GM21515 (cell line): ENCODE results near the gene TNPO2.
A peak's percentile ranks its signal among the peaks of the same experiment; 100 is the strongest.
"Not testable (repeated sequence)": the region's sequence is repeated elsewhere in the genome, so short reads cannot be mapped to it uniquely, and the experiment has no call there.

ENCODE experiments used
- ATAC-seq: cut with Tn5 transposase; IDR thresholded peaks from one replicate; pipeline ENCODE4 v1.9.1; 2021; ENCODE audit not compliant: unreplicated experiment

The TNPO2 gene

DNA sequence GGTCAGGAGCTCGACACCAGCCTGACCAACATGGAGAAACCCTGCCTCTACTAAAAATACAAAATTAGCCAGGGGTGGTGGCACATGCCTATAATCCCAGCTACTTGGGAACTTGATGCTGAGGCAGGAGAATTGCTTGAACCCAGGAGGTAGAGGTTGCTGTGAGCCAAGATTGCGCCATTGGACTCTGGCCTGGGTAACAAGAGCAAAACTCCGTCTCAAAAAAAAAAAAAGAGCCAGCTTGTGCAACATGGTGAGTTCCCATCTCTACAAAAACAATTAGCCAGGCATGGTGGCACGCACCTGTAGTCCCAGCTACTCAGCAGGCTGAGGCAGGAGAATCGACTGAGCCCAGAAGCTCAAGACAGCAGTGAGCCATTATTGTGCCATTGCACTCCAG lies 45.7 kb downstream of the TNPO2 start:
- ATAC-seq: not testable (repeated sequence)

DNA sequence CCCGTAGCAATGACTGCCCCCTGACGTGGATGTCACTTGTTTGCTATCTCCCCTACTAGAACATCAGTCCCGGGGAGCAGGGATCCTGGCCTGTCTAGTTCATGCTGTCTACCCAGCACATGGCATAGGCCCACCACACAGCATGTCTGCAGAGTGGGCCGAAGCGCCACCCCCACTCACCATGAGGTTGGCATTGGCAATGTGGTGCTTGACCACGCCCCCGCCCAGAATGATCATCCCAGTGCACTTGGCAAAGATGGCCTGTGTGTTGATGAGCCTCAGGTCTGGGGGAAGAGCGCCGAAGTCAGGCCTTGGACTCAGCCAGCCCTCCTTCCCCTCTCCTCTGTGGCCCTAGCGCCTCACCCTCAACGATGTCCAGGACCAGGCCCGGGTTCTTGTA lies 46.8 kb downstream of the TNPO2 start:
- no peak for ATAC-seq

DNA sequence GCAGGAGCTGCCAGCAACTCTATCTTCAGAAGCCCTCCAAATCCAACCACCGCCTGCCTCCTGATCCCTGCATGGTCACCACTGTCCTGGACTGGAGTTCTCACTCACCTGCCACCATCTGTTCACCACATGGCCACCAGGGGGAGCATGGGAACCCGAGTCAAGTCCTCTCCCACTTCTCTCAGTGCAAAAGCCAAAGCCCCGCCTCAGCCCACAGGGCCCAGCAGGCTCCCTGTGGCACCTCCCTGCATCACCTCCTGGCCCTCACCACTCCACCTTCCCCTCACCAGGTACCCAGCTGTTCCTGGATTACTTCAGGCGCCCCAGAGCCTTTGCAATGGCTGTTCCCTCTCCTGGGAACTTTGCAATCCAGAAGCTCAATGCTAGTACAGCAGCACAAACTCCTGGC lies 47.3 kb downstream of the TNPO2 start:
- ATAC-seq: no peak

DNA sequence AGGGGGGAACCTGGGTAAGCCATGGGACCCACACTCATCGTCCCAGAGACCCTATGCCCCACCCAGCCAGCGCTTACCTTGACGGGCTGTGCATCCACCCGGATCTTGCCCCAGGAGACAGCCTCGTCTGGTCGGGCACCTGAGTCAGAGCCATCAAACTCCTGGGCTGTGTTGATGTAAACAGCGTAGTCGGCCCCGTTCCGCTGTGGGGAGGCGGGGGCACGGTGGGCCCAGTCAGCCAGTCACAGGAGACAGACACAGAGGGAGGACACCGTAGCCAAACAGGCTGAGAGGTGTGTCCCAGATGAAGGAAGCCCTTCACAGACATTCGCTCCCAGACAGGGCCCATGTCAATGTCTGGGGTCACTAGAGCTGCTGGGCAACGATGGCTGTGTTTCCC lies 47.8 kb downstream of the TNPO2 start:
- no peak for ATAC-seq

DNA sequence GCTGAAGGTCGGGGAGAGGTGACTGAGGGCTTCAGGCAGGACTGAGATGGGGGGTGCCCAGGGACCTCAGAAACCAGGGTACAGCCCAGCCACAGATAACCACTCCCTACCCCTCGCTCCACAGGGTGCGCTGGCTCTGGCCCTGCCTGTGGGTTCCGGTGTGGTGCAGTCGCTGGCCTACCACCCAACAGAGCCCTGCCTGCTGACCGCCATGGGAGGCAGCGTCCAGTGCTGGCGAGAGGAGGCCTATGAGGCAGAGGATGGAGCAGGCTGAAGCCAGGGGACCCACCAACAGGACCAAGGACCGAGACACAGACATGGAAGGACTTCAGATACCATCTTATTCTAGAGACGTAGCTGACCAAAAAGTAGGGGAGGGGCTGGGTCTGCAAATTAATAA lies 48.3 kb downstream of the TNPO2 start:
- ATAC-seq: no peak

DNA sequence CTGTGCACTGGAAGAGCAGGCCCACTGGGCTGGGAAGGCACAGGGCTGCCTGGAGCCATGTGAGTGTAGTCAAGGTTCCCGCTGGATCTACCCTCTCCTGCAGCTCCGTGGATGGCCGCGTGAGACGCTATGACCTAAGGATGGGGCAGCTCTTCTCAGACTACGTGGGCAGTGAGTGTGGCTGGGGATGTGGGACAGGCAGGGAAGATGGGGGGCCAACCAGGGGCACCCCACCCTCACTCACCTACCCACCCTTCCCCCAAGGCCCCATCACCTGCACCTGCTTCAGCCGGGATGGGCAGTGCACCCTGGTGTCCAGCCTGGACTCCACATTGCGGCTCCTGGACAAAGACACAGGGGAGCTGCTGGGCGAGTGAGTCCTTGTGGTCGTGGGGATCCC lies 51.0 kb downstream of the TNPO2 start:
- ATAC-seq: no peak

DNA sequence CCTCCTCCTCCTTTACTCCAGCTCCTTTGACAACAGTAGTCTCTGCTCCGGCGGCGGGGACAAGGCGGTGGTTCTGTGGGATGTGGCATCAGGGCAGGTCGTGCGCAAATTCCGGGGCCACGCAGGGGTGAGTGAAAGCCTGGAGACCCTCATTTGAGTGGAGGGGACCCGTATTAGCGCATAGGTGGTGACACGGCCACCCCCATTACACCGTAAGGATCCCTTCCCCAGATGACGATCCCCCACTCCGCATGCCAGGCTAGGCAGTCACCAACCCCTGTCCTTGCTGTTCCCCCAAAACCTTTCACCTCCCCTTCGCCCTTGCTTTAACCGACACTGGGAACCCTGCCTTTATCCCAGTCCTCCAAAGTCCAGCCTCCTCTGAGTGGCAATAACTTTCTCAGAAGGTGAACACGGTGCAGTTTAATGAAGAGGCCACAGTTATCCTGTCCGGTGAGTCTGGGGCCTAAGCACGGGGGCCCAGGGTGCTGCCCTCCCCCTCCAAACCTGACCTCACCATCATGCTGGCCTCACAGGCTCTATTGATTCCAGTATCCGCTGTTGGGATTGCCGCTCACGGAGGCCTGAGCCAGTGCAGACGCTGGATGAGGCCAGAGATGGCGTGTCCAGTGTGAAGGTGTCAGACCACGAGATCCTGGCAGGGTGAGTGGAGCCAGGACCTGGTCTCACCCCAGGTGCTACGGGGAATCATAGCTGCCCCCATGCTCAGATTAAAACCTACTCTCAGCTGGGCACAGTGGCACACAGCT lies 53.4 kb downstream of the TNPO2 start:
- no peak for ATAC-seq

DNA sequence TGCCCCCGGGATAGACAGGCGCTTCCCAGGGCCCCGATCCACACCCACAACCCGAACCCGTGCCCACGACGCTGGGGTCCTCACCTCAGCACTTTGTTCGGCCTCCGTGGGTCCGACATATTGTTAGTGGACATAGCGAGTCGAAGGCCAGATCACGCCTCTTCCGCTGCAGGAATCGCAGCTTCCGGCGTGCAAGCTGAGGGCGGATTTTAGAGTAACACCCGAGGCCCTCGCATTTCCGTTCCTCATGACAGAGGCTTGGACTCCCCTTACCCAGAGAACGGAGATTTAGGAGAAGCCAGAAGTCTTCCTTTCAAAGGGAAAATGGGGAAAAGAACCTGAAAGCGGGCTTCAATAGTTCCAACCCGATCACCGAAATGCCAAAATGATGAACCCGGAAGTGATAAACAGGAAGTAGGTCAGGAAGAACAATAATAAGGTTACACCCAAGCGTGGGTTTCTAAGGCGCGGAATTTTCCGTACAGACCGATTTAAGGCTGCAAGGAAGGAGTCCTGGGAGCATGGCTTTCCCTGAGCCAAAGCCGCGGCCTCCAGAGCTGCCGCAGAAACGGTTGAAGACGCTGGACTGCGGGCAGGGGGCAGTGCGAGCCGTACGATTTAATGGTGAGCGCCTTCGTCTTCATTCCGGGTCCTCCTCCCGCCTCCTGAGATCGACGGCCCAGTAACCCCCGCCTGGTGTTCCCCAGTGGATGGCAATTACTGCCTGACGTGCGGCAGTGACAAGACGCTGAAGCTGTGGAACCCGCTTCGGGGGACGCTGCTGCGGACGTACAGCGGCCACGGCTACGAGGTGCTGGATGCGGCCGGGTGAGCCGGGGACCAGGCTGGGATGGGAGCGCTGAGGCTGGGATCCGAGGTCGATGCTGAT lies 54.2 kb downstream of the TNPO2 start:
- no peak for ATAC-seq

DNA sequence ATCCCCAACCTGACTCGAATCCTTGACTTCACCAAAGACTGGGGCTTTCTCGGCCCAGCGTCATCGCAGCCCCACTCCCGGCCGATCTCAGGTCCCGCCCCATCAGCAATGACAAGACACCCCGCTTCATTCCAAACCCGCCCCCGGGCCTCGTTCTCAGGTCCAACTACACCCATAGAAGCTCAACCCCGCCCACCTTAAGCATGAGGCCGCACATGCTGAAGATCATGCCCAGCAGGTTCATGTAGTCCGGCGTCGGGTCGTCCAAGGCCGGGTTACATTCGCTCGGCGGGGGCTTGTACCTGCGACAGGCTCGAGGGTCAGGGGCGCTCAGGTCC lies 54.8 kb downstream of the TNPO2 start:
- ATAC-seq: no peak

DNA sequence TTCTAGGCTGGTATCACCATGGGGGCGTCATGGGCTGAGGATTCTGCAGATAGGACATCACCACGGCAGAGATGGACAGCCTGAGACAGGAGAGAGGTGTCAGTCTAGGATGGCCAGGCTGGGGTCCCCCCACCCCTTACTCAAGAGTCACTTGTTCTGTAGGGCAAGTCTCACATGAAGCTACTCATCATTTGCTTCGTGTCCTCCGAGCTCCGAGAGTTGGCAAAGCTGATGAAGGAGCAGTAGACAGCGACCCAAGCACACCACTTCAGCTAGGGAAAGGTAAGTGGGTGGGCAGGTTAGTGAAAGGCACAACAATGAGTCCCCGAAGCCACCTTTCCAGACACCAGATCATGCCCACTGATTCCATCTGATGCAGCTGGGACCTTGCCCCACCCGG lies 55.4 kb downstream of the TNPO2 start:
- ATAC-seq: no peak

DNA sequence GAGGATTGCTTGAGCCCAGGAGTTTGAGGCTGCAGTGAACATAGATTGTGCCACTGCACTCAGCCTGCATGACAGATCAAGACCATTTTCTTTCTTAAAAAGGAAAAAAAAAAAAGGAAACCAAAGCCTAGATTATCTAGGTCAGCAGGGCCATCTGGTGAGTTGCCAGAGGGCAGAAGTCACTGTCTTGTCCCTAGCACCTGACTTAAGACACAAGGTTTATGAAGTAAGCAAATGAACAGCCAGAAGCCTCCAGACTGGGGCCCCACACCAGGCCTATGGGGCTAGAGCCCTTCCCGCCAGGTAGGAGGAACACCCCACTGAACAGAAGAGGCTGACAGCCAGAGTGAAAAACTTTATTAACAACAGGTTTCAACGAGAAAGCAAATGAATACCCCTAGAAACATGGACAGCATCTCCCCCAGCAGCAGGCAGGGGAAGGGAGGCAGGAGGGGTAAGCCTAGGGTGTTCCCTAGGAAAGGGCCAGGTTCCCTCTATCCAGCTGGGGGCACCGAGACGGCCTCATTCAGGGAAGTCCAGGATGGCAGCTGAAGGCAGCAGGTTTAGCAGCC lies 55.9 kb downstream of the TNPO2 start:
- ATAC-seq: no peak

DNA sequence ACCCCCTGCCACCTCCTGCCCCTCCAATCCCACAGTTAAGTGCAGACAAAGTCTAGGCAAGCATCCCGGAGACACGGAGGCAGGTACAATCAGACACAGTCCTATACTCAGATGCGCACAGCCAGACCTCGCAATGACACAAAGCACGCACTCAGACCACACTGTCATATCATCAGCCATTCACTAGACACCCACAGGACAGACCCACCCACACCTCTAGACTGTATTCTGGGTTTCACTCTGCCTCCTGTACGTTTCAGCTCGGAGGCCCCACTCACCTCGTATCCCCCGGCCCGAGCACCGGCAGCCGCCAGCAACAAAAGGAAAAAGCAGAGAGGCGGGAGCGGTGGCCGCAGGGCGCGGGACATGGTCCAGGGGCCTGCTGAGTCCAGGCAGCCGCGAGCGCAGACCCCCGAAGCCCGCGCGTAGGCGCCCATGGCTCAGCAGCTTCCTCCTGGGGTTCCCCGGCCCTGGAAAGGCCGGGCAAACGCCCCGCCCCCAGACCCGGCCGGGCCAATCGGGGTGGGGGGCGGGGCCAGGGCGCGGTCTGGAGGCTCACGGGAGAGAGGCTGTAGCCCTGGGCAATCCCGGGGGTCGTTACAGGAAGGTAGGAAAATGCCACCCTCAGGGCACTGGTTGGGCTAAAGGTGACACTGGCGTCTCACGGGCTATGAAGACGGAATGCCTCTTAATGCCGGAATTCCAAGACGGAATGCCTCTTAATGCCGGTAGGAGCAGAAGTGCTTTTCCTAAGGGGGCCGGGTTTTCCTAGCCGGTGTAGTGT lies 57.3 kb downstream of the TNPO2 start, which contains the start of the genes MAN2B1 and WDR83:
Gene MAN2B1 (minus strand): TSS at position 478 of the 784 bp plus-strand sequence. CDS start 41 bp downstream, at position 437.
Gene WDR83 (plus strand): TSS at position 543 of the 784 bp plus-strand sequence. CDS start 2,984 bp downstream, outside the sequence.
- ATAC-seq: peak; percentile 37

DNA sequence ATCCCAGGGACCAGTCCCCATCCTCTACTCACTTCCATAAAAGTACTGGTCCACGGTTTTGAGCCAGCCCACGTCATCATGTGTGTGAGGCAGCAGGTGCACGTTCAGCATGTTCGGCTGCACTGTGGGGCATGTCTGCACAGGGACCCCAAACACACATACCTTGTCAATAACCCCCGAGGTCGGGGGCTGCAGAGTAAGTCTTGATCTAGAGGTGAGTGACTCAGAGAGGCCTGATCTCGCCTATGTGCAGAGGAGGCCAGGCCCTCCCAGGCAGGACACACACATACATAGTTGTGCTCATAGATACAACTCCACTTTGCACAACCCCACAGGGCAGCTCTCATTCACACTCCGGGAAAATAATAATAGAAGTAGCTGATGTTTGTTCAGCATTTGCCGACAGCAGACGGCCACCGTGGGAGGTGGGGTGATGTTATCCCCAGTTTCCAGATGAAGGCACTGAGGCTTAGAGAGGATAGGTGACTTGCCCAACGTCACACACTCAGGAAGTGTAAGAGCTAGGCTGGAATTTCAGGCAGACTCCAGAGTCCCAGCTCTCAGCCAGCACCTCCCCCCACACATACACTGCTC lies 58.0 kb downstream of the TNPO2 start:
- ATAC-seq: no peak

DNA sequence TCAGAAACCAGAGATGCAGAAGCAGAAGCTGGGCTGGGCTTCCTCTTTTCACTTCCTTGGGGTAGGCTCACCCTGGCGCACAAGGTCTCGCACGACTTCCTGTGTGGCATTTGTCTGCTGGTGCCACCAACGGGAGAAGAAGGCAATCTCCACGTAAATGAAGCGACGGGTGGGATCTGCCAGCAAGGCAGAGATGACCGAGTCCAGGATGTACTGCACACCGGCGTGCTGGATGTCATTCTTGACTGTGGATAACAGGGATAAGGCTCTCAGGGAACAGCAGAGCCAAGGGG lies 58.5 kb downstream of the TNPO2 start:
- ATAC-seq: no peak

DNA sequence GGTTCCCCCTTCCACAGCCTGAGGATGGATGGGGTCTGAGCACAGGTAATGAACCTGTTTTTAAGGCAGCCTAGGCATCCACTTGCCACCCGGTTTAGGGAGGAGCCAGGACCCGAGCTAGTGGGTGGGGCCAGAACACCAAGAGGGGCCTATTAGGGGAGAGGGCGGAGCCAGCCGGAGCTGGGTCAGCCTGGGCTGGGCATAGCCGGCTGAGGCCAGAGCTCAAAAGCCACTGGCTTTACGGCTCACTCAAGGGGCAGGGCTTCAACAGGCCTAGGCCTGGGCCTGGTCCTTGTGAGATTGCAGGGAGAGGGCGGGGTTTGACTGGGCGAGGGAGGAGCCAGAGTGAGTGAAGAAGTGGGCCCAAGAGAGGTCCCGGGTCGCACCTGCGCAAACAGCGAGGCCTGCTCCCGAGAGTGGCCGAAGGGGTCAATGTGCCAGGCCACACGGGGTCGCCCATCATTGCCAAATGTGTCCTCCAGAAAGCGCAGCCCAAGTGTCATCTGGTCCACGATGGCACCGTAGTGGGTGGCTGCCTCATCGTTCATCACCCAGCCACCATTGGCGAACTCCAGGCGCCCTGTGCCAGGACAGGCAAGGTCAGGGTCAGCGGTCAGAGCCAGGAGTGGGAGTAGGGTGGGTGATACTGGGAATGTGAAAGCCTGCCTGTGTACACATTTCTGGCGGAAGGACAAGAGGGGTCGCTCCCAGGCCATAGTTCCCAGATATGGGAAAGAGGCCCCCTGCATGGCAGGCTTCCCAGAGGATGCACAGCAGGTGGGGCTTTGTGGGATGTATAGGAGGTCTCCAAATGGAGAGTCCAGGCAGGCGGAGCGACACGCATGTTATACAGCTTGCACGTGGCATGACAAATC lies 59.1 kb downstream of the TNPO2 start:
- no peak for ATAC-seq

DNA sequence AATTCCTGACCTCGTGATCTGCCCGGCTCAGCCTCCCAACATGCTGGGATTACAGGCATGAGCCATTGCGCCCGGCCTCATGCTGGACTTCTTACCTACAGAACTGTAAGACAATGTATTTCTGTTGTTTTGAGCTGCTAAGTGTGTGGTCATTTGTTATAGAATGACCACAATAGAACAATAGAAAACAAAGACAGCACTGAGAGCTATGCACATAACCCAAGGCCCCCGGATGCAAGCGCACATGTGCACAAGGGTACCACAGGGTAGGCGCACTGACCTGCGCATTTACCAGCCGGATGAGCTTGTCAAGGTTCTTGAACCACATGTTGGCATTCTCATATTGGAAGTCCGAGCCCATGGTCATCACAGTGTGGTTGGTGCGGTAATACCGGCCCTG lies 62.8 kb downstream of the TNPO2 start:
- no peak for ATAC-seq

DNA sequence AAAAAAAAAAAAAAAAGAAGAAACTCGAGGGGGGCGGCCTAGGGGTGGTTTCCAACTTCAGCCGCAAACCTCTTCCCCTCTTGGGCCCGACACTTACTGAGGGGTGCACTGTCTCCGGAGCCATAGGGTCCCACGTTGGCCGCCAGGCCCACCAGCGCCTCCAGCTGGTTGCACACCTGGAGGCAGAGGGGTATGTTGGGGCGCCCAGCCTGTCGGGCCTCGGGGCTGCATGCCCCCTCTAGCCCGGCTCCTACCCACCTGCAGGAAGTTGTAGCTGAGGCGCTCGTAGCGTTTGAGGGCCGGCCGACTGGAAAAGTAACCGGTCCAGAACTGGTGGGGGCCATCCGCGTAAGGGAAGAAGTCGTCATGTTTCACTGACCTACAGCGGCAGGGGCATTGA lies 65.8 kb downstream of the TNPO2 start:
- no peak for ATAC-seq

DNA sequence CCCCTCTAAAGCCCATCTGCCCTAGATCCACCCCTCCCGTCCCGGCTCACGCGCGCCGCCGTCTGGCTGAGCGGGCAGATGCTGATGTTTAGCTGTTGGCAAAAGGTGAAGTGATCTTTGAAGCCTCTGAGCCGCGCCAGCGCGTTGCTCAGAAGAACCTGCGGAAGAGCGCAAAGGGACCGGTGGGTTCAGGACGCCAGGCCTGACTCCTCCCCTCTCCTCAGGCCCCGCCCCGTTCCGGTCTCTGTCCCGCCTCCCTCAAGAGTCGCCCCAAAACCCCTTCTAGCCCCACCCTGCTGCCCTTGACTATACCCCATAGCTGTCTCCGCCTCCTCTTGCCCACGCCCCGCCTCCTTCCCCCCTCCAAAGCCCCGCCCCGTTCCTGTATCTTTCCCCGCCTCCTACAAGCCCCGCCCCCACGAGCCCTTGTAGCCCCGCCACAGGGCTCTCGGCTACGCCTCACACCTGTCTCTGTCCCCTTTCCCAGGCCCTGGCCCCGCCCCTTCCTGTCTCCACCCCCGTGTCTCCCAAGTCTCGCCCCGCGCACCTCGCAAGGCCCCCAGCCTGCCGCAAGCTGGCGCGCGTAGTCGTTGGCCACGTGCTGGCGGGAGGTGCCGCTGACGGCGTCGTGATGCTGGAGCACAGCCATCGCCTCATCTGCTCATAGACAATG lies 66.7 kb downstream of the TNPO2 start:
- no peak for ATAC-seq

DNA sequence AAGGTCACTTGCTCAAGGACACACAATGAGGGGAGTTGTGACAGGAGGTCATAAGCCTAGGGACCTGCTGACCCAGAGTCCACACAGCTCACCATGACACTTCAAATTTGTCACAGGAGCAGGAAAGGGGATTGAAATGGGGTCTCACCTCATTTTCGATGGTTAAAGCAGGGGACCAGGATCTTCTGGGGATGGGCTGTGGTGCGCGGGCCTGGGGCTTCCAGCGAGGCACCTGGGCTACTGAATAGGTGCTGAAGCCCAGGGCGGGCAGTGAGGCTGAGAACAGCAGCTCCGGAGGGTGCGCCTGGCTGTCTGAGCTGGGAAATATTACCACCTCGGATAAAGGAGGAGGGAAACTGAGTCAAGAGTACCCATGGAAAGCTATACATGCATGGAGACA lies 68.2 kb downstream of the TNPO2 start:
- no peak for ATAC-seq
